ENCODE measurements around the gene BNC1.
"Not testable (repeated sequence)": the region's sequence is repeated elsewhere in the genome, so short reads cannot be mapped to it uniquely, and the experiment has no call there.

The BNC1 gene

DNA sequence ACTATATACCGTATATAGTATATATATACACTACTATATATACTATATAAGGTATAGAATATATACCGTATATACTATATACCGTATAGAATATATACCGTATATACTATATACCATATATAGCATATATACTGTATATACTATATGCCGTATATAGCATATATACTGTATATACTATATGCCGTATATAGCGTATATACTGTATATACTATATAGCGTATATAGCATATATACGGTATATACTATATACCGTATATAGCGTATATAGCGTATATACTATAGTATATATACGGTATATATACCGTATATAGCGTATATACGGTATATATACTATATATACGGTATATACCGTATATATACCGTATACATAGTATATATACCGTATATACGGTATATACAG lies 54.2 kb downstream of the BNC1 start:
- no peaks in the 10 kb centered on the region for H3K27me3 ChIP-seq (ENCODE audit: low read depth, low read length)
- no peak overlapping the region for H3K4me3 ChIP-seq (ENCODE audit: low read depth in 1 of 2, low read length in 2 of 2)

DNA sequence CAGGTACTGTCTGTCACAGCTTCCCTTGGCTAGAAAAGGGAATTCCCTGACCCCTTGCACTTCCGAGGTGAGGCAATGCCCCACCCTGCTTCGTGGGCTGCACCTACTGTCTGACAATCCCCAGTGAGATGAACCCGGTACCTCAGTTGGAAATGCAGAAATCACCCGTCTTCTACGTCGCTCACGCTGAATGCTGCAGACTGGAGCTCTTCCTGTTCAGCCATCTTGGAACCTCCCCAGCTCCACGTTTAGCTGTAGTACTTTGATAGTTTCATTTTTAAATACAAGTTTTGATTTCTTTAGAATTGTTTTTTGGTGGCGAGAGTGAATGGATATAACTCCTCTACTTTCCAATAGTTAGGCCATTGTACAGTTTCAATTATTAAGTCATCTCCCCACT lies 59.0 kb downstream of the BNC1 start:
- no peak overlapping the region for H3K4me3 ChIP-seq (ENCODE audit: low read depth in 1 of 2, low read length in 2 of 2)
- H3K36me3 ChIP-seq (ENCODE audit: control insufficient read depth in 1 of 2, insufficient read depth in 2 of 2, low read length in 2 of 2): no peaks in the 10 kb centered on the region
- no peak overlapping the region for H3K27ac ChIP-seq (ENCODE audit: low read length)
- no peaks in the 10 kb centered on the region for H3K4me1 ChIP-seq (ENCODE audit: control insufficient read depth in 1 of 2, insufficient read depth in 2 of 2, low read length in 2 of 2)
- H3K9me3 ChIP-seq (ENCODE audit: control insufficient read depth in 1 of 2, low read length in 2 of 2): no peaks in the 10 kb centered on the region
- no peaks in the 10 kb centered on the region for H3K27me3 ChIP-seq (ENCODE audit: low read depth, low read length)

More for the DNA sequence above, 54.2 kb downstream of the BNC1 start:
- Histone ChIP-seq H3K27ac (ENCODE audit: low read length) (no peak overlapping the region), H3K9me3 (ENCODE audit: control insufficient read depth in 1 of 2, low read length in 2 of 2) (no peaks in the 10 kb centered on the region), H3K4me1 (ENCODE audit: control insufficient read depth in 1 of 2, insufficient read depth in 2 of 2, low read length in 2 of 2) (no peaks in the 10 kb centered on the region), H3K36me3 (ENCODE audit: control insufficient read depth in 1 of 2, insufficient read depth in 2 of 2, low read length in 2 of 2) (no peaks in the 10 kb centered on the region)

DNA sequence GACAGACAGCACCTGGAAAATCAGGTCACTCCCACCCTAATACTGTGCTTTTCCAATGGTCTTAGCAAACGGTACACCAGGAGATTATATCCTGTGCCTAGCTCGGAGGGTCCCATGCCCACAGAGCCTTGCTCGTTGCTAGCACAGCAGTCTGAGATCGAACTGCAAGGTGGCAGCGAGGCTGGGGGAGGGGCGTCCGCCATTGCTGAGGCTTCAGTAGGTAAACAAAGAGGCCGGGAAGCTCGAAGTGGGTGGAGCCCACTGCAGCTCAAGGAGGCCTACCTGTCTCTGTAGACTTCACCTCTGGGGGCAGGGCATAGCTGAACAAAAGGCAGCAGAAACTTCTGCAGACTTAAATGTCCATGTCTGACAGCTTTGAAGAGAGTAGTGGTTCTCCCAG lies 62.7 kb downstream of the BNC1 start:
- H3K9me3 ChIP-seq (ENCODE audit: control insufficient read depth in 1 of 2, low read length in 2 of 2); H3K27me3 ChIP-seq (ENCODE audit: low read depth, low read length); H3K27ac ChIP-seq (ENCODE audit: low read length); H3K36me3 ChIP-seq (ENCODE audit: control insufficient read depth in 1 of 2, insufficient read depth in 2 of 2, low read length in 2 of 2); H3K4me1 ChIP-seq (ENCODE audit: control insufficient read depth in 1 of 2, insufficient read depth in 2 of 2, low read length in 2 of 2); H3K4me3 ChIP-seq (ENCODE audit: low read depth in 1 of 2, low read length in 2 of 2): not testable (repeated sequence)

DNA sequence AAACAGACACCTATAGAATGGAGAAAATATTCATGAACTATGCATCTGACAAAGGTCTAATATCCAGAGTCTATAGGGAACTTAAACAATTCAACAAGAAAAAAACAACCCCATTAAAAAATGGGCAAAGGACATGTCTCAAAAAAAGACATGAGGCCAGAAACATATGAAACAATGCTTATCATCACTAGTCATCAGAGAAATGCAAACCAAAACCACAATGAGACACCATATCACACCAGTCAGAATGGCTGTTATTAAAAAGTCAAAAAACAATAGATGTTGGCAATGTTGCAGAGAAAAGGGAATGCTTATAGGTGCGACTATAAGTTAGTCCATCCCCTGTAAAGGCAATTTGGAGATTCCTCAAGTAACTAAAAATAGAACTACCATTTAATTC lies 65.4 kb downstream of the BNC1 start:
- no peaks in the 10 kb centered on the region for H3K36me3 ChIP-seq (ENCODE audit: control insufficient read depth in 1 of 2, insufficient read depth in 2 of 2, low read length in 2 of 2)
- H3K4me1 ChIP-seq (ENCODE audit: control insufficient read depth in 1 of 2, insufficient read depth in 2 of 2, low read length in 2 of 2): no peaks in the 10 kb centered on the region
- no peaks in the 10 kb centered on the region for H3K9me3 ChIP-seq (ENCODE audit: control insufficient read depth in 1 of 2, low read length in 2 of 2)
- H3K27me3 ChIP-seq (ENCODE audit: low read depth, low read length): no peaks in the 10 kb centered on the region
- no peak overlapping the region for H3K27ac ChIP-seq (ENCODE audit: low read length)
- no peak overlapping the region for H3K4me3 ChIP-seq (ENCODE audit: low read depth in 1 of 2, low read length in 2 of 2)

DNA sequence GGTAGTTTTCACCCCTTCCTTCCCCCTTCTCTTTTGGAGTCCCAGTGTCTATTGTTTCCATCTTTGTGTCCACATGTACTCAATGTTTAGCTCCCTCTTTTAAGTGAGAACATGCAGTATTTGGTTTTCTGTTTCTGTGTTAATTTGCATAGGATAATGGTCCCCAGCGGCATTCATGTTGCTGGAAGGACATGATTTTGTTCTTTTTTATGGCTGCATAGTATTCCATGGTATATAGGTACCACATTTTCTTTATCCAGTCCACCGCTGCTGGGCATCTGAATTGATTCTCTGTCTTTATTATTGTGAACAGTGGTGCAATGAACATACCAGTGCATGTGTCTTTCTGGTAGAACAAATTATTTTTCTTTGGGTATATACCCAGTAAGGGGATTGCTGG lies 69.2 kb downstream of the BNC1 start:
- H3K27me3 ChIP-seq (ENCODE audit: low read depth, low read length): no peaks in the 10 kb centered on the region
- no peaks in the 10 kb centered on the region for H3K9me3 ChIP-seq (ENCODE audit: control insufficient read depth in 1 of 2, low read length in 2 of 2)
- H3K4me3 ChIP-seq (ENCODE audit: low read depth in 1 of 2, low read length in 2 of 2): no peak overlapping the region
- no peaks in the 10 kb centered on the region for H3K4me1 ChIP-seq (ENCODE audit: control insufficient read depth in 1 of 2, insufficient read depth in 2 of 2, low read length in 2 of 2)
- no peaks in the 10 kb centered on the region for H3K36me3 ChIP-seq (ENCODE audit: control insufficient read depth in 1 of 2, insufficient read depth in 2 of 2, low read length in 2 of 2)
- H3K27ac ChIP-seq (ENCODE audit: low read length): no peak overlapping the region

DNA sequence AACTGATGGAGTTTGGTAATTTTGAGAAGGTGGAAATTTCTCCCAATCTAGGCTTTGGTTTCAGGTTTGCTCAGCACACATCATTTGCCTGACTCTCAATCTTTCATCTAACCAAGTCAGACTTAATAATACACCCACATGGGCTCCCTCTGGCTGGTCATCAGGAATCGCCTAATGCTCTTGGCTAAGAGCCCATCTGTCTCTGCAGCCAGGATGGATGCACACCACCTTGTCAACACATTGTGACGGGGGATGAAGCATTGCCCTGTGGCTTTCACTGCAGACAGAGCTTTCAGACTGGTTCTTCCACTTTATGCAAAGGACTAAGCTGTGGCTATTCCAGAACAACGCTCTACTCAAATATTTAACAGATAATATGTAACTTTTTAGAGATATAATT lies 73.8 kb downstream of the BNC1 start:
- Histone ChIP-seq H3K36me3 (ENCODE audit: control insufficient read depth in 1 of 2, insufficient read depth in 2 of 2, low read length in 2 of 2) (no peaks in the 10 kb centered on the region), H3K27me3 (ENCODE audit: low read depth, low read length) (no peaks in the 10 kb centered on the region), H3K9me3 (ENCODE audit: control insufficient read depth in 1 of 2, low read length in 2 of 2) (no peaks in the 10 kb centered on the region), H3K4me3 (ENCODE audit: low read depth in 1 of 2, low read length in 2 of 2) (no peak overlapping the region), H3K4me1 (ENCODE audit: control insufficient read depth in 1 of 2, insufficient read depth in 2 of 2, low read length in 2 of 2) (peaks cover 3 to 9% of the 10 kb centered on the region in 2 donors), H3K27ac (ENCODE audit: low read length) (no peak overlapping the region)

DNA sequence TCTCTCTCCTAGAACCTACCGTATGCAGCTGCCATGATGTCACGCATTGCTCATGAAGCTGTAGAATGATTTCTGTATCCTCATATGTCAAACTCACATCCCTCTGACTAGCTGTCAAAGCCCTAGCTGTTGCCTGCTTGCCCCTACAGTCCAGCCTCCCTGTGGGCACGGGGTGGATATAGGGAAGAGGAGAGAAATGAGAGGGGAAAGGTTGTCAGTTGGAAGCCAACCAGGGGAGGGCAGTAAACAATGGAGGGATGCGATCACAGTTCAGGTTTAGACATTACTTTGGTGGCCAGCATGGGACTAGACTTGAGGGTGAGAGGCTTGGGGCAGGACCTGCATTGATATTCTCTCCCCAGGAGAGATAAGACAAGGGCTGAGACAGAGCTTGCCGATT lies 75.1 kb downstream of the BNC1 start:
- no peak overlapping the region for H3K4me3 ChIP-seq (ENCODE audit: low read depth in 1 of 2, low read length in 2 of 2)
- no peaks in the 10 kb centered on the region for H3K36me3 ChIP-seq (ENCODE audit: control insufficient read depth in 1 of 2, insufficient read depth in 2 of 2, low read length in 2 of 2)
- peaks cover 5 to 19% of the 10 kb centered on the region in 2 donors for H3K4me1 ChIP-seq (ENCODE audit: control insufficient read depth in 1 of 2, insufficient read depth in 2 of 2, low read length in 2 of 2)
- no peaks in the 10 kb centered on the region for H3K27me3 ChIP-seq (ENCODE audit: low read depth, low read length)
- H3K27ac ChIP-seq (ENCODE audit: low read length): no peak overlapping the region
- no peaks in the 10 kb centered on the region for H3K9me3 ChIP-seq (ENCODE audit: control insufficient read depth in 1 of 2, low read length in 2 of 2)

DNA sequence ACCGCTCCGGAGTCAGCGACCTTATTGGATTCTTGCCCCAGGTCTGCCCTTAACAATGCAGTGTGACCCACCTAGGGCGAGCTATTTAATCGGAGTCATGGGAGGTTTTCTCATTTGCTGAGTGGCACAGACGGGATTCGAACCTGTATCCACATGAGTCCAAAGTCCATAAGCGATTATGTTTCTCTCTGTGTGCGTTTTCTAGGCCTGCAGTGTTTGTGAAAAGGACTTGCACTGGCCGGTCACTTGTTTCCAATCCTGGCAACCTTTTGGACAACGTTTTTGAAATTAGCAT lies 76.2 kb downstream of the BNC1 start:
- no peaks in the 10 kb centered on the region for H3K27me3 ChIP-seq (ENCODE audit: low read depth, low read length)
- no peaks in the 10 kb centered on the region for H3K36me3 ChIP-seq (ENCODE audit: control insufficient read depth in 1 of 2, insufficient read depth in 2 of 2, low read length in 2 of 2)
- peaks cover 5 to 20% of the 10 kb centered on the region in 2 donors for H3K4me1 ChIP-seq (ENCODE audit: control insufficient read depth in 1 of 2, insufficient read depth in 2 of 2, low read length in 2 of 2)
- H3K27ac ChIP-seq (ENCODE audit: low read length): no peak overlapping the region
- peak overlapping the region; percentile 35 to 73 for H3K4me3 ChIP-seq (ENCODE audit: low read depth in 1 of 2, low read length in 2 of 2)
- H3K9me3 ChIP-seq (ENCODE audit: control insufficient read depth in 1 of 2, low read length in 2 of 2): no peaks in the 10 kb centered on the region

DNA sequence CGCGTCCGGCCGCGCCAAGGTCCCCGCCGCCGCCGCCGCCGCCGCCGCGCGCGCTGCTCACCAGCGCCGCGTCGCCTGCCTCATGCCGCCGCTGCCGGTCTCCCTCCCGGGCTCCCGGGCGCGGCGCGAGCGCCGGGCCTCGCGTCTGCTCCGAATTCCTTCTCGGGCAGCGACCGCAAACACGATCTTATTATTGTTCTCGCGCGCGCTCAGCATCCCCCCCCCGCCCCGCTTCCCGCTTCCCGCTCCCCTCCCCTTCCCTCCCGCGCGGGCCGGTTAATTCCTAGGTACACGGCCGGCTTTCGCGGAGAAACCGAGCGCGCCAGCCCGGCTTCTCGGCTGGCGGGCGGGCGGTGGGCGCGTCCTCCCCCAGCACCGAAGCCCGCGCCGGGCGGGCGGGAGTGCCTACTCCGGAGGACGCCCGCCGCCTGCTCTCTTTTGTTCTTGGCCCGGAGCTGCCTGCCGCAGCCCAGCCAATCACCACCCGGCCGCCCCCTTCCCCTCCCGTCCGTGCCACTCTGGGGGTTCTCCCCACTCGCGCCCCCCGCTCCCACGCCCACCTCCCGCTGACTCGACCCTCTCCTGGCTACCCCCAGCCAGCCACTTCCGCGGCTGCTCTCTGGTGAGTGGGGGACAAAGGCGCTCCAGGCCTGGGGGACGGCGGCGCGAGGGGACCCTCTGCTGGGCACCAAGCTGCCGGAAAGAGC lies 76.7 kb downstream of the BNC1 start, which contains the start of gene HDGFL3:
Gene HDGFL3 (minus strand): TSS at position 164 of the 707 bp plus-strand sequence. CDS start 409 bp downstream, outside the sequence.
- Histone ChIP-seq H3K9me3 (ENCODE audit: control insufficient read depth in 1 of 2, low read length in 2 of 2) (no peaks in the 10 kb centered on the region), H3K4me3 (ENCODE audit: low read depth in 1 of 2, low read length in 2 of 2) (peak within 1 kb of the TSS; percentile 73 to 80), H3K27ac (ENCODE audit: low read length) (peak within 1 kb of the TSS; percentile 47), H3K36me3 (ENCODE audit: control insufficient read depth in 1 of 2, insufficient read depth in 2 of 2, low read length in 2 of 2) (no peaks in the 10 kb centered on the region), H3K4me1 (ENCODE audit: control insufficient read depth in 1 of 2, insufficient read depth in 2 of 2, low read length in 2 of 2) (peaks cover 5 to 24% of the 10 kb centered on the region in 2 donors), H3K27me3 (ENCODE audit: low read depth, low read length) (no peaks in the 10 kb centered on the region)

DNA sequence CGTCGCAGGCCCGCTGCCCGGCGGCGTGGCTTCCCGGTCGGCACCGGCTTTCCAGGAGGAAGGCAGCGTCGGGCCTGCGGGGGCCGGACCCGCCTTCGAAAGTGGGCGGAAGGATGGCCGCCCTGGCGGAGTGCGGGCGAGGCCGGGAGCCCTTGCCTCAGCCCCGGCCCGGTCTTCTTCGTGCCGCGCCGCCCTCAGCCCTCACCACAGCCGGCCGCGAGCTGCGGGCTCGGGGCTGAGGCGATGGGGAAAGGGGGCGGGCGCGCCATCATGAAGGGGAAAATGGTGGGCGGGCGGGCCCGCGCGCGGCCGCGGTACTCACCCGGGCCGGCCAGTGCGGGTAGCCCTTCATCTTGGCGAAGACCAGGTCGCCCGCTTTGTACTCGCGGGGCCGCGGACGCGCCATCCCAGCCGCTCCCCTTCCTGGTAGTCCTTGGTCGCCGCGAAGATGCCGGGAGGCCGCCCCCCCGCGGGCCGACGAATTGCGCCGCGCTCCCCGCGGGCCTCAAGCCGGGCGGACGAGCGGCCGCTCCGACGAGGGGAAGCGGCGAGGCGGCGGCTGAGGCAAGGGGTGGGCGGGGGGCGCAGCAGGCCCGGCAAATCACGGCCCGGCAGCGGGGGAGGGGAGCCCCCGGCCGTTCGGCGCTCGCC lies 77.3 kb downstream of the BNC1 start:
- H3K27me3 ChIP-seq (ENCODE audit: low read depth, low read length): no peaks in the 10 kb centered on the region
- no peaks in the 10 kb centered on the region for H3K9me3 ChIP-seq (ENCODE audit: control insufficient read depth in 1 of 2, low read length in 2 of 2)
- no peaks in the 10 kb centered on the region for H3K36me3 ChIP-seq (ENCODE audit: control insufficient read depth in 1 of 2, insufficient read depth in 2 of 2, low read length in 2 of 2)
- peak overlapping the region; percentile 47 for H3K27ac ChIP-seq (ENCODE audit: low read length)
- H3K4me1 ChIP-seq (ENCODE audit: control insufficient read depth in 1 of 2, insufficient read depth in 2 of 2, low read length in 2 of 2): peaks cover 5 to 25% of the 10 kb centered on the region in 2 donors
- peak overlapping the region; percentile 73 to 80 for H3K4me3 ChIP-seq (ENCODE audit: low read depth in 1 of 2, low read length in 2 of 2)

DNA sequence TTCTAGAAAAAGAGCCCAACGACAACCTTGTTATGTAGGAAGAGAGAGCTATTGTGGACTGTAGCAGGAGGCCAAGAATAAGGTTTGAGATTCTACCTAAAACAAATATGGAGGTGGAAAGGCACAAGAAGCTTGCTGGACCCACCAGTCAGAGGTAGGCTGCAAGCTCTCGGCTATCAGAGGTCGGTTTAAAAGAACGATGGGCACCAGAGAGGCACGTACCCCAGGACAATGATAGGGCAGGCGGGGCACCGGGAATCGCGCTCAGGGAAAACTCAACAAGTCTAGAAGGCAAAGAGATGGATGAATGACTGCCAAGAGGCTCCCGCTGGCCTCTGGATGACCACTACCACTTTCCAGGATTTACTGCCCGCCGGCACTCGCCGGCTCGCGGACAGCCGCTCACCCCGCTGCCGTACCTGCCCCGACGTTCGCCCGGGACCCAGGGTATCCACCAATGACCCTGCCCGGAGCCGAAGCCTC lies 77.9 kb downstream of the BNC1 start:
- Histone ChIP-seq H3K4me3 (ENCODE audit: low read depth in 1 of 2, low read length in 2 of 2) (peak overlapping the region; percentile 73 to 80), H3K4me1 (ENCODE audit: control insufficient read depth in 1 of 2, insufficient read depth in 2 of 2, low read length in 2 of 2) (peaks cover 5 to 31% of the 10 kb centered on the region in 2 donors), H3K27me3 (ENCODE audit: low read depth, low read length) (no peaks in the 10 kb centered on the region), H3K9me3 (ENCODE audit: control insufficient read depth in 1 of 2, low read length in 2 of 2) (no peaks in the 10 kb centered on the region), H3K27ac (ENCODE audit: low read length) (peak overlapping the region; percentile 47), H3K36me3 (ENCODE audit: control insufficient read depth in 1 of 2, insufficient read depth in 2 of 2, low read length in 2 of 2) (no peaks in the 10 kb centered on the region)

All from muscle layer of duodenum (tissue), 2 donors.